K562 (cell line): ENCODE results near the gene RAB5A. TPM values are rescaled to one million over a fixed set of nuclear protein-coding genes. Genes with fewer than 3 reads are reported as not detected.

ENCODE experiments used
- ATAC-seq: fragments of 200-7000 bp; cut with Tn5 transposase; 3 replicates; pipeline ENCODE4 v1.9.1; 2020; ENCODE audit warnings: moderate library complexity
- BruUV-seq: library from RNA; stranded (reverse); fragments of 400-500 nt; replicated peaks from 2 replicates; lab custom pipeline; 2021; lab: Mats Ljungman, UMichigan
- CTCF ChIA-PET: fragments of 300-600 bp; formaldehyde crosslinking; extraction: SDS; loops from one replicate; lab custom pipeline; 2021; ENCODE audit warnings: low intra/inter-chr PET ratio; lab: Yijun Ruan, JAX
- POLR2A ChIA-PET: fragments of 300-600, 350-650 bp; sonication (Branson Sonifier 250); formaldehyde crosslinking; extraction: SDS; loops from one replicate; lab custom pipeline; 2021; ENCODE audit warnings: antibody characterized with exemption, inconsistent platforms; lab: Yijun Ruan, JAX
- DNase-seq, 4 experiments: peaks; one replicate each; pipeline versions ENCODE4 v3.0.0 to v3.0.0-alpha.2; 2011 to 2018; ENCODE audit warnings: low spot score in 3 of 4, mixed read lengths in 3 of 4; ENCODE audit errors: extremely low read depth in 1 of 4
- FAIRE-seq: peaks from 2 replicates; lab custom pipeline; 2011; peaks lifted over from hg19 to GRCh38; lab: Jason Lieb, UNC
- H2AFZ ChIP-seq: 2 replicates; pipeline ENCODE4 v1.6.0; 2011; ENCODE audit warnings: low read depth, low read length, control low read depth, inconsistent platforms
- H3K27ac ChIP-seq: fragments of 200-600 bp; 3 replicates; pipeline ENCODE4 v1.8.0; 2011; ENCODE audit warnings: low read depth, mild to moderate bottlenecking, control low read depth, inconsistent platforms, low read length, moderate library complexity, mixed read lengths; ENCODE audit errors: extremely low read depth
- H3K27me3 ChIP-seq, 2 experiments: fragments of 300-600 bp in 1 of 2; 2 replicates in 1 of 2; 3 replicates in 1 of 2; pipeline versions ENCODE4 v1.6.0 to v1.8.0; 2011; ENCODE audit warnings: inconsistent platforms in 2 of 2, low read length in 2 of 2, mild to moderate bottlenecking in 1 of 2, mixed read lengths in 1 of 2, moderate library complexity in 1 of 2; ENCODE audit not compliant: control insufficient read depth in 2 of 2, insufficient read depth in 2 of 2
- H3K36me3 ChIP-seq: fragments of 300-600 bp; 3 replicates; pipeline ENCODE4 v1.8.0; 2011; ENCODE audit warnings: mild to moderate bottlenecking, low read length, inconsistent platforms; ENCODE audit not compliant: control insufficient read depth, insufficient read depth
- H3K4me1 ChIP-seq, 2 experiments: fragments of 200-600 bp in 1 of 2; replicated peaks in 1 of 2; 2 replicates in 1 of 2; 3 replicates in 1 of 2; pipeline versions ENCODE4 v1.5.1 to v1.8.0; 2011; ENCODE audit warnings: inconsistent platforms in 2 of 2, low read length in 2 of 2, mild to moderate bottlenecking in 1 of 2, mixed read lengths in 1 of 2, moderate library complexity in 1 of 2; ENCODE audit not compliant: control insufficient read depth in 2 of 2, insufficient read depth in 2 of 2
- H3K4me2 ChIP-seq: 2 replicates; pipeline ENCODE4 v1.6.1; 2011; ENCODE audit warnings: low read length, control low read depth, inconsistent platforms, mixed read lengths; ENCODE audit not compliant: insufficient read depth
- H3K4me3 ChIP-seq: fragments of 200-600 bp; sonication (generic), shearing (Covaris generic); 2 replicates; pipeline ENCODE4 v1.5.1; 2016; ENCODE audit warnings: control low read depth, inconsistent platforms
- H3K79me2 ChIP-seq: fragments of 200-600 bp; 3 replicates; pipeline ENCODE4 v1.8.0; 2011; ENCODE audit warnings: low read length, inconsistent platforms; ENCODE audit not compliant: control insufficient read depth, insufficient read depth
- H3K9ac ChIP-seq, 2 experiments: 2 replicates each; pipeline versions ENCODE4 v1.6.0 to v1.6.1; 2011; ENCODE audit warnings: low read depth in 2 of 2, low read length in 2 of 2, control low read depth in 1 of 2, inconsistent platforms in 1 of 2, mild to moderate bottlenecking in 1 of 2, mixed read lengths in 1 of 2; ENCODE audit not compliant: insufficient read depth in 1 of 2
- H3K9me1 ChIP-seq: one replicate; pipeline ENCODE4 v1.6.0; 2011; ENCODE audit warnings: inconsistent platforms, mild to moderate bottlenecking, low read length, moderate library complexity; ENCODE audit not compliant: control insufficient read depth, insufficient read depth
- H3K9me3 ChIP-seq: replicated peaks from 2 replicates; pipeline ENCODE4 v1.5.1; 2011; ENCODE audit warnings: low read depth, low read length, inconsistent platforms; ENCODE audit not compliant: control insufficient read depth, insufficient read depth
- H4K20me1 ChIP-seq: replicated peaks from 2 replicates; pipeline ENCODE4 v1.6.1; 2011; ENCODE audit warnings: low read length, inconsistent platforms, mixed read lengths; ENCODE audit not compliant: control insufficient read depth, insufficient read depth
- RAD21 ChIP-seq, 2 experiments: fragments of 250-450 bp in 1 of 2; fragments of 450-650 bp in 1 of 2; sonication (Bioruptor Pico) in 1 of 2; formaldehyde crosslinking in 1 of 2; IDR thresholded peaks in 1 of 2; conservative IDR thresholded peaks in 1 of 2; 2 replicates each; pipeline versions ENCODE4 v1.4.0 to v1.8.0; 2020 to 2022; ENCODE audit warnings: mild to moderate bottlenecking in 2 of 2, moderate library complexity in 1 of 2
- ZNF589 ChIP-seq: fragments of 200-800 bp; sonication (Bioruptor generic); IDR thresholded peaks from 2 replicates; pipeline ENCODE4 v1.6.1; 2016; ENCODE audit warnings: low read depth, missing genetic modification characterization, missing compliant biosample characterization
- WGBS: fragments of 100-300 bp; shearing (Covaris generic); methylation state at CpG from one replicate; pipeline ENCODE4 v1.1.6; 2016; ENCODE audit warnings: low coverage, mixed read lengths; ENCODE audit not compliant: insufficient coverage; ENCODE audit errors: missing lambda C conversion rate; 5-methylcytosine and 5-hydroxymethylcytosine counted together
- in situ Hi-C: fragments of 300-500 bp; cut with MboI; formaldehyde crosslinking; loops from 4 replicates; pipeline ENCODE4 v1.15.0; 2018; ENCODE audit warnings: inconsistent platforms, mixed read lengths
- intact Hi-C: fragments of 100-400 bp; cut with micrococcal nuclease; formaldehyde crosslinking; loops from 2 replicates; pipeline ENCODE4 v1.14.2; 2022
- polyA plus RNA-seq, 8 experiments: library from polyadenylated mRNA; depleted of rRNA in 4 of 8; stranded (reverse) in 5 of 8; unstranded in 3 of 8; fragments of >200 nt; fragmentation: Nextera tagmentation in 2 of 8; fragmentation: Illumina TruSeq in 1 of 8; extraction: Ambion mirVana in 2 of 8; extraction: Trizol in 1 of 8; gene quantifications; 2 replicates each; pipeline versions ENCODE4 v1.2.1 to v1.2.3, GENCODE V29; 2011 to 2014; ENCODE audit warnings: inconsistent platforms in 1 of 8, missing spikeins in 1 of 8
- total RNA-seq, 7 experiments: library from RNA; depleted of rRNA in 6 of 7; stranded (reverse); fragments of >200 nt in 6 of 7; fragmentation: Illumina TruSeq in 2 of 7; extraction: Trizol in 2 of 7; gene quantifications; 2 replicates each; pipeline versions ENCODE4 v1.2.1 to v1.2.3, GENCODE V29; 2011 to 2021; ENCODE audit warnings: low replicate concordance in 1 of 7
- TF ChIP-seq, protein P1 (sequence below), 3 experiments: IDR thresholded peaks in 2 of 3; conservative IDR thresholded peaks in 1 of 3; 2 replicates each; pipeline ENCODE4 v1.5.1; 2011 to 2012; ENCODE audit warnings: low read length in 3 of 3, mild to moderate bottlenecking in 3 of 3, control low read depth in 2 of 3, improper control_type of control experiment in 1 of 3, inconsistent platforms in 1 of 3, low read depth in 1 of 3, mixed read lengths in 1 of 3, moderate library complexity in 1 of 3; ENCODE audit not compliant: insufficient read depth in 2 of 3

The RAB5A gene
- total and polyA plus RNA-seq, 9 of the 15 experiments (the other 6 are each of a cell fraction or from before 2014, with no cell fraction given): 28.3 to 64.2 (median 49.0) TPM

DNA sequence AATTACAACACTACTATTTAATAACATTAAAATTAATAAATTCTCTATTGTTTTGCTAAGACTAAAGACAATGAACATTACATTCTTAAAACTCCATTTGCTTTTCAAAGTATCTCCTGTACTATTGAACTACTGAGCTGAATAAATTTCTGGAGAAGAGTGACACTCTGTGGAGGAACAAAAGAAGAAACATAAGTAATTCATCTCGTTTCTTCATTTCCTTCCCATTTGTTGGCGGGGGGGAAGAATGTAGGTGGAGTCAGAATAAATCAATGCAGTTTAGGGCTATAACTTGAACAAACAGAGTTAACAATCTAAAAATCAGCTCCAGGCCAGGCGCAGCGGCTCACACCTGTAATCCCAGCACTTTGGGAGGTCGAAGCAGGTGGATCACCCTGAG is 45.6 kb upstream of the RAB5A start:
- Histone ChIP-seq H3K9me3 (no peaks in the 10 kb centered on the region), H3K79me2 (no peaks in the 10 kb centered on the region), H3K9me1 (no peaks in the 10 kb centered on the region), H4K20me1 (no peaks in the 10 kb centered on the region), H3K27me3 (no peaks in the 10 kb centered on the region), H3K36me3 (no peaks in the 10 kb centered on the region), H3K4me1 (no peaks in the 10 kb centered on the region; a peak in 1 of 5 replicates), H3K27ac (no peak overlapping the region), H3K4me2 (no peak overlapping the region), H2AFZ (no peak overlapping the region), H3K9ac (no peak overlapping the region), H3K4me3 (no peak overlapping the region)
- in situ Hi-C loops (no loop called here), intact Hi-C loops (loop anchor here (5.0 kb wide), 1 partner anchor 46 kb away; the partner anchor contains the start of gene RAB5A)
- 23% methylated on average over 5 of the region's 5 CpGs for WGBS
- peak in 1 of 2 experiments; percentile 21; a peak in 1 of 4 replicates for TF ChIP-seq RAD21 (CRISPR knock-in tag; conservative IDR thresholded peaks at IDR 0.05 in 1 of 2, IDR thresholded peaks at IDR 0.05 in 1 of 2)
- TF ChIP-seq ZNF589 (CRISPR knock-in tag): no peak
- TF ChIP-seq, protein P1, sequence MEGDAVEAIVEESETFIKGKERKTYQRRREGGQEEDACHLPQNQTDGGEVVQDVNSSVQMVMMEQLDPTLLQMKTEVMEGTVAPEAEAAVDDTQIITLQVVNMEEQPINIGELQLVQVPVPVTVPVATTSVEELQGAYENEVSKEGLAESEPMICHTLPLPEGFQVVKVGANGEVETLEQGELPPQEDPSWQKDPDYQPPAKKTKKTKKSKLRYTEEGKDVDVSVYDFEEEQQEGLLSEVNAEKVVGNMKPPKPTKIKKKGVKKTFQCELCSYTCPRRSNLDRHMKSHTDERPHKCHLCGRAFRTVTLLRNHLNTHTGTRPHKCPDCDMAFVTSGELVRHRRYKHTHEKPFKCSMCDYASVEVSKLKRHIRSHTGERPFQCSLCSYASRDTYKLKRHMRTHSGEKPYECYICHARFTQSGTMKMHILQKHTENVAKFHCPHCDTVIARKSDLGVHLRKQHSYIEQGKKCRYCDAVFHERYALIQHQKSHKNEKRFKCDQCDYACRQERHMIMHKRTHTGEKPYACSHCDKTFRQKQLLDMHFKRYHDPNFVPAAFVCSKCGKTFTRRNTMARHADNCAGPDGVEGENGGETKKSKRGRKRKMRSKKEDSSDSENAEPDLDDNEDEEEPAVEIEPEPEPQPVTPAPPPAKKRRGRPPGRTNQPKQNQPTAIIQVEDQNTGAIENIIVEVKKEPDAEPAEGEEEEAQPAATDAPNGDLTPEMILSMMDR (IDR thresholded peaks at IDR 0.05 in 2 of 3, conservative IDR thresholded peaks at IDR 0.05 in 1 of 3; ENCODE audit: insufficient read depth in 2 of 3, low read depth in 1 of 3, low read length in 3 of 3): peak in 1 of 3 experiments; percentile 18; a peak in 1 of 6 replicates
- ChIA-PET POLR2A (no interaction called here), CTCF (no interaction called here)
- FAIRE-seq (no peak), DNase-seq (no peak), ATAC-seq (peak; percentile 39; the same call in 1 of the 3 replicates)
- no TSS peak for BruUV-seq
